Chondrocyte (in vitro differentiated cells): ENCODE measurements around the gene CREB3L1. TPM values are rescaled to one million over a fixed set of nuclear protein-coding genes. Genes with fewer than 3 reads are reported as not detected.
A peak's percentile ranks its signal among the peaks of the same experiment; 100 is the strongest.

Experiments used
- DNase-seq: peaks from one replicate; pipeline ENCODE4 v3.0.0; 2021; ENCODE audit warnings: mixed read lengths, low spot score
- H3K27ac Mint-ChIP-seq: one replicate; pipeline ENCODE4 v1.8.0; 2021; ENCODE audit warnings: mild to moderate bottlenecking, moderate library complexity, mixed read lengths; ENCODE audit not compliant: unreplicated experiment
- H3K27me3 Mint-ChIP-seq: 2 replicates; pipeline ENCODE4 v1.8.0; 2021; ENCODE audit warnings: low read depth, mixed read lengths
- H3K36me3 Mint-ChIP-seq: 2 replicates; pipeline ENCODE4 v1.8.0; 2021; ENCODE audit warnings: low read depth, mixed read lengths
- H3K4me1 Mint-ChIP-seq: 2 replicates; pipeline ENCODE4 v1.8.0; 2021; ENCODE audit warnings: low read depth, mild to moderate bottlenecking, mixed read lengths
- H3K4me3 Mint-ChIP-seq: one replicate; pipeline ENCODE4 v1.8.0; 2021; ENCODE audit warnings: mild to moderate bottlenecking, moderate library complexity, mixed read lengths; ENCODE audit not compliant: unreplicated experiment
- H3K9me3 Mint-ChIP-seq: 2 replicates; pipeline ENCODE4 v1.8.0; 2021; ENCODE audit warnings: low read depth, mixed read lengths
- total RNA-seq: library from RNA; stranded (reverse); gene quantifications from 3 replicates; pipeline ENCODE4 v1.2.1, GENCODE V29; 2021
- TF ChIP-seq, protein P1 (sequence below): fragments of 200-600 bp; sonication (generic); IDR thresholded peaks from 2 replicates; pipeline ENCODE4 v1.5.0; 2021; ENCODE audit warnings: antibody characterized with exemption, mild to moderate bottlenecking, moderate library complexity

The CREB3L1 gene
- total RNA-seq, 1 donor from 2014 or later, result 192 TPM

DNA sequence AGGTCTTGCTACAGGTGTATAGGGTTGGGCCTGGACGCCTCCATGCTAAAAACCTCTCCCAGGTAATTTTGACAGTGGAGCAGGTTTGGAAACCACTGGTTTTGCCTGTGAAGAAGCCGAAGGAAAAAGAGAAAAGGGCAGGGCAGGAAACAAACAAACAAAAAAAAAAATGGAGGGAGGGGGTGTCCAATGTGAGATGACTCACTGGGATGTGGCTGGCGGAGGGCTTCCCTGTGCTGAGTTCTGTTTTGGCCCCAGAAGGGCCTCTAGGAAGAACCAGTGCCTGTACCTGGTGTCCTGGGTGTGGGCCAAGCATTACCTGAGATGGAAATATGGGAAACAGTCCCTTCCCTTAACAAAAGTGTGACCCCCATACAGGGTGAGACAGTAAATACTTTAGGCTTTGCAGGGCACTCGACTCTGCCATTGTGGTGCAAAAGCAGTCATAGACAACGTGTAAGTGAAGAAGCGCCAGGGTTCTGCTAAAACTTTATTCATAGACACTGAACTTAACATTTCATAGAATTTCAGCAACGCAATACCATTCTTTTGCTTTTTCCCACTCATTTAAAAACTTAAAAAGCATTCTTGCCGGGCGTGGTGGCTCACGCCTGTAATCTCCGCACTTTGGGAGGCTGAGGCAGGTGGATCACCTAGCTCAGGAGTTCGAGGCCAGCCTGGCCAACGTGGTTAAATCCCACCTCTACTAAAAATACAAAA, 60.3 kb downstream of the CREB3L1 start:
- Mint-ChIP-seq H3K36me3 (no peaks in the 10 kb centered on the region), H3K9me3 (no peaks in the 10 kb centered on the region), H3K27me3 (no peaks in the 10 kb centered on the region), H3K4me3 (no peak overlapping the region), H3K27ac (no peak overlapping the region), H3K4me1 (peaks cover 29% of the 10 kb centered on the region)
- DNase-seq, result no peak
- TF ChIP-seq, protein P1, sequence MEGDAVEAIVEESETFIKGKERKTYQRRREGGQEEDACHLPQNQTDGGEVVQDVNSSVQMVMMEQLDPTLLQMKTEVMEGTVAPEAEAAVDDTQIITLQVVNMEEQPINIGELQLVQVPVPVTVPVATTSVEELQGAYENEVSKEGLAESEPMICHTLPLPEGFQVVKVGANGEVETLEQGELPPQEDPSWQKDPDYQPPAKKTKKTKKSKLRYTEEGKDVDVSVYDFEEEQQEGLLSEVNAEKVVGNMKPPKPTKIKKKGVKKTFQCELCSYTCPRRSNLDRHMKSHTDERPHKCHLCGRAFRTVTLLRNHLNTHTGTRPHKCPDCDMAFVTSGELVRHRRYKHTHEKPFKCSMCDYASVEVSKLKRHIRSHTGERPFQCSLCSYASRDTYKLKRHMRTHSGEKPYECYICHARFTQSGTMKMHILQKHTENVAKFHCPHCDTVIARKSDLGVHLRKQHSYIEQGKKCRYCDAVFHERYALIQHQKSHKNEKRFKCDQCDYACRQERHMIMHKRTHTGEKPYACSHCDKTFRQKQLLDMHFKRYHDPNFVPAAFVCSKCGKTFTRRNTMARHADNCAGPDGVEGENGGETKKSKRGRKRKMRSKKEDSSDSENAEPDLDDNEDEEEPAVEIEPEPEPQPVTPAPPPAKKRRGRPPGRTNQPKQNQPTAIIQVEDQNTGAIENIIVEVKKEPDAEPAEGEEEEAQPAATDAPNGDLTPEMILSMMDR, result no peak

DNA sequence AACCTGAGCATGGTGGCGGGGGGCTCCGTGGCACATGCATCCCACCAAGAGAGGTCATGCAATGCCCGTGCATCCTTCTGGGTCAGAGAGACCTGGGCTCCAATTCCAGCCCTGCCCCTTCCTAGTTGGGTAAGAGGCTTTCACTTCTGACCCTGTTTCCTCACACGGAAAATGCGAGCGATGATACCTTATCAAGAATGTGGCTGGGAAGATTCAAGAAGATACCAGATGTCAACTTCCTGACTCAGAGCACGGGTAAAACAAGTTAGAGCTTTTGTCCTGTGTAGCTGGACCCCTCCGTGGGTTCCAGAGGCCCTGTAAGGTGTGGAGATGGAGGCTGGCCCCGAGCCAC, 61.1 kb downstream of the CREB3L1 start:
- Mint-ChIP-seq H3K4me3 (peak overlapping the region; percentile 50), H3K4me1 (peaks cover 26% of the 10 kb centered on the region), H3K27me3 (no peaks in the 10 kb centered on the region), H3K9me3 (no peaks in the 10 kb centered on the region), H3K36me3 (no peaks in the 10 kb centered on the region), H3K27ac (peak overlapping the region; percentile 68)
- TF ChIP-seq, protein P1, result no peak
- no peak for DNase-seq

DNA sequence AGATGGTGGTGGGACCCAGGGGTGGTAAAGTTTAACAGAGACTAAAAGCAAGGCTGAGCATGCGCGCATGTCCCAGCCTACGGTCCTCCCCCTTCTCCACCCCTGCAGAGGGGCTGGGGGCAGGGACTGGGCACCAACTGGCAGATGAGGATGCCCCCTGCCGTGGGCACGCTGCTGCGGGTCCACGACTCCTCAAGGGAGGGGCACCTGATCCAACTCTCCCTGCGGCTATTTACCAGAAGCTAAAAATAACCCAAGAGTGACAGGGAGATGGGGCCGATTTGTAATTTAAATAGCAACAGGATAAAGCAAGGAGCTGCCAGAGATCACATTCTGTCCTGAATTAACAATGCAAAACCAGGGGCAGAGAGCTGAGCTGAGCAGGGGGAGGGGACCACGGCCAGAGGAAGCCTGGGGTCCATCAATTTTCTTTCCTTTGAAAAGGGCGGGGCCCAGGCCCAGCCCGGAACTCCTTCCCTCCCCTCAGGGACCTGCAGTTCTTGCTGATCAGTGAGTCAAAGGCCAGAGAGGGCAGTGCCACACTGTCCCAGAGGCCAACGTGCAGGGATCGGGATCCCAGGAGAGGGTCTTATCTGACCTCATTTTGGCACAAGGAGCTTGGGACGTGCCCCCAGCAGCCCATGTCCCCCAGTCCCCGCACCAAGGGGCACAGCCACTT, 61.7 kb downstream of the CREB3L1 start:
- Mint-ChIP-seq H3K9me3 (no peaks in the 10 kb centered on the region), H3K4me3 (peak overlapping the region; percentile 50), H3K27ac (peak overlapping the region; percentile 68)

DNA sequence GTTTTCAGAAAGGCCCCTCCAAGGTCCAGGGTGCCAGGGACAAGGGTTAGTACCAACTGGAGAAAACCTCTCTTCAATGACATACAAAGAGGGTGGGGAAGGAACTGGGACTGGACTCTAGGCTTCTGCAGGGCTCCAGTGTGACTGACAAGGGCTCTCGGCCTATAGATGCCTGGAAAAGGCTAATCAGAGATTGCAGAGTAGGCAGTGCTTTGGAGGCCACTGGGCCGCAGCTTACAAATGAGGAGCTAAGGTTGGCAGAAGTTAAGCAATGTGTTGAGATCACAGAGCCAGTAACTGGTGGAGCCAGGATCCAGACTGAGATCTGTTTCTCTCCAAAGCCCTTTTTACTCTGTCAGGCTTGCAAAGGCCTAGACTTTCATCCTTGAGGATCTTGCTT, 62.4 kb downstream of the CREB3L1 start:
- TF ChIP-seq, protein P1, result no peak
- H3K4me1 Mint-ChIP-seq, result peaks cover 26% of the 10 kb centered on the region
- no peak overlapping the region for H3K27ac Mint-ChIP-seq
- no peaks in the 10 kb centered on the region for H3K27me3 Mint-ChIP-seq
- no peak for DNase-seq
- H3K9me3 Mint-ChIP-seq, result no peaks in the 10 kb centered on the region
- H3K4me3 Mint-ChIP-seq, result no peak overlapping the region
- no peaks in the 10 kb centered on the region for H3K36me3 Mint-ChIP-seq

More for the DNA sequence above, 61.7 kb downstream of the CREB3L1 start:
- Mint-ChIP-seq H3K36me3 (no peaks in the 10 kb centered on the region), H3K4me1 (peaks cover 26% of the 10 kb centered on the region), H3K27me3 (no peaks in the 10 kb centered on the region)
- TF ChIP-seq, protein P1, result peak; percentile 48
- no peak for DNase-seq

DNA sequence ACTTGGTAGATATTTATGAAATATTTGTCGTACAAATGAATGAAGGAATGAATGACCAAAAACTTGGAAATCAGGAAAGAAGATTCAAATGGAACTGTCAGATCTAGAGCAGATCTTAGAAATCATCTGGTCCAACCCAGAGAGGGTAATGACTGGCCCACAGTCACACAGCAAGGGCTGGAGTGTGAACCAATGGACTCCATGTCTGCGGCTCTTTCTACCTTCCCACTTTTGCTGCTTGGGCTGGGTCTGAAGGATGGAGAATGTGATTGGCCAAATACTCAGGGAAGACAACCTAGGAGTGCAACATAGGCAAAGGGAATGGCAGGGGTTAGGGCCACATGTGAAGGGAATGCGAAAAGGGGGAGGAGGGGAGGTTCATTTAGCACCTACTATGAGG, 64.0 kb downstream of the CREB3L1 start:
- TF ChIP-seq, protein P1, result no peak
- Mint-ChIP-seq H3K36me3 (no peaks in the 10 kb centered on the region), H3K9me3 (no peaks in the 10 kb centered on the region), H3K27me3 (no peaks in the 10 kb centered on the region), H3K4me3 (no peak overlapping the region), H3K27ac (no peak overlapping the region), H3K4me1 (peaks cover 20% of the 10 kb centered on the region)
- DNase-seq, result no peak
